Measurements from ENCODE around the gene ATXN7L1. TPM values are rescaled to one million over a fixed set of nuclear protein-coding genes. Genes with fewer than 3 reads are reported as not detected.

The ATXN7L1 gene
- total and polyA plus RNA-seq, 2 of the 4 experiments (the other 2 are of a cell fraction) = 3.5 to 4.3 TPM

- Histone ChIP-seq H2AFZ (replicated peaks; ENCODE audit: low read length, poor library complexity) (no peak overlapping the region), H3K9me1 (ENCODE audit: insufficient read depth, low read length) (0 out of 2 replicates have a peak, but pooled peaks cover 6% of the 10 kb centered on the region), H2BK15ac (ENCODE audit: low read depth, low read length) (0 out of 3 replicates have a peak overlapping the region, but pooled peaks have one; percentile 17), H2AK5ac (ENCODE audit: low read depth, low read length) (peak overlapping the region; percentile 88; the same call in 1 of the 2 replicates), H4K91ac (ENCODE audit: insufficient read depth, low read depth, low read length) (peak overlapping the region; percentile 73), H3K23ac (ENCODE audit: low read depth, low read length) (no peak overlapping the region; the same call in 1 of the 2 replicates), H3K4ac (ENCODE audit: low read depth, low read length) (peak overlapping the region; percentile 64), H2AK9ac (replicated peaks; ENCODE audit: low read depth, low read length, poor library complexity) (no peak overlapping the region), H3K27ac (ENCODE audit: insufficient read depth, low read length) (peak overlapping the region; percentile 77; the same call in 1 of the 2 replicates), H4K20me1 (ENCODE audit: insufficient read depth, low read length) (no peaks in the 10 kb centered on the region; the same call in 1 of the 2 replicates), H3K27me3 (ENCODE audit: control insufficient read depth, insufficient read depth, low read length) (no peaks in the 10 kb centered on the region), H4K8ac (ENCODE audit: low read depth in 2 of 2, low read length in 2 of 2) (no peak overlapping the region), H3K9me3 (ENCODE audit: control insufficient read depth, insufficient read depth, low read length) (no peaks in the 10 kb centered on the region), H3K4me2 (ENCODE audit: low read depth, low read length) (peak overlapping the region; percentile 33; the same call in 1 of the 2 replicates), H2BK5ac (ENCODE audit: low read depth, low read length, poor library complexity, severe bottlenecking) (no peak overlapping the region), H3K56ac (ENCODE audit: extremely low read depth, insufficient read depth, low read length) (no peak overlapping the region), H3K4me3 (ENCODE audit: insufficient read depth, low read depth, low read length) (no peak overlapping the region), H3K79me1 (ENCODE audit: low read depth in 1 of 2, low read length in 2 of 2) (peaks cover 2 to 4% of the 10 kb centered on the region in 2 experiments; a peak in 1 of 4 replicates), H3K14ac (replicated peaks; ENCODE audit: low read depth, low read length) (0 out of 2 replicates have a peak overlapping the region, but pooled peaks have one; percentile 49), H3K4me1 (ENCODE audit: control insufficient read depth, insufficient read depth, low read length) (peaks cover 16% of the 10 kb centered on the region), H3K18ac (ENCODE audit: low read depth, low read length) (peak overlapping the region; percentile 67; the same call in 1 of the 2 replicates), H2BK120ac (ENCODE audit: low read depth, low read length) (peak overlapping the region; percentile 58), H3K36me3 (ENCODE audit: control insufficient read depth, insufficient read depth, low read length) (no peaks in the 10 kb centered on the region), H4K5ac (ENCODE audit: low read depth, low read length) (peak overlapping the region; percentile 91), H2BK20ac (ENCODE audit: low read depth, low read length) (peak overlapping the region; percentile 87), H3K9ac (ENCODE audit: low read depth, low read length) (0 out of 2 replicates have a peak overlapping the region, but pooled peaks have one; percentile 56)
- dilution Hi-C loops (cut with HindIII; ENCODE audit: low sequenced_read_pairs, unreplicated experiment) = no loop called here
- TF ChIP-seq RAD21 (IDR thresholded peaks at IDR 0.05; ENCODE audit: low read length) (peak; percentile 8; the same call in 1 of the 2 replicates), CHD1 (IDR thresholded peaks at IDR 0.05; ENCODE audit: low read depth, low read length) (no peak), CEBPB (IDR thresholded peaks at IDR 0.05; ENCODE audit: low read depth, low read length) (no peak)
- CTCF ChIA-PET = interaction anchor here (0.7 to 2.6 kb wide), 14 partner anchors 9 to 282 kb away, joined by 3 to 14 read pairs (median 3); no protein-coding TSS in a partner anchor
- DNase-seq (peak; percentile 47), ATAC-seq (ENCODE audit: low read depth) (peak; percentile 28)
- WGBS, 2 experiments (ENCODE audit: extremely low coverage in 2 of 2, insufficient read length in 1 of 2) = 0% methylated on average over 1 of the region's 6 CpGs; no CpG with 5 or more reads in 1 of the 2 experiments
- no TSS peak for BruUV-seq (replicated peaks)
- intact Hi-C loops (cut with micrococcal nuclease) = loop anchor here (1.0 to 5.0 kb wide), 6 partner anchors 108 to 392 kb away; partner anchors contain the start of gene ATXN7L1
- in situ Hi-C loops (cut with MboI; ENCODE audit: low sequenced_read_pairs) = loop anchor here (10.0 kb wide), 1 partner anchor 114 kb away; the partner anchor contains the start of gene ATXN7L1
- POLR2A ChIA-PET (ENCODE audit: unreplicated experiment) = no interaction called here
Observed at GRCh38 chr7:105760551-105761447, 115.6 kb downstream of the ATXN7L1 start.

Data from IMR-90 (cell line).